Occipital lobe (tissue), 2 donors: ENCODE results near the gene EPB41L4A. TPM values are rescaled to one million over a fixed set of nuclear protein-coding genes. Genes with fewer than 3 reads are reported as not detected.

Experiments used
- DNase-seq: peaks from one replicate; lab custom pipeline; 2025; lab: John Stamatoyannopoulos, UW
- total RNA-seq: library from RNA; depleted of rRNA; stranded (reverse); fragments of >200 nt; gene quantifications from one replicate; pipeline ENCODE4 v1.2.3, GENCODE V29; 2014

The EPB41L4A gene
- total RNA-seq, 1 donor from 2014 or later = 78.8 TPM

DNA sequence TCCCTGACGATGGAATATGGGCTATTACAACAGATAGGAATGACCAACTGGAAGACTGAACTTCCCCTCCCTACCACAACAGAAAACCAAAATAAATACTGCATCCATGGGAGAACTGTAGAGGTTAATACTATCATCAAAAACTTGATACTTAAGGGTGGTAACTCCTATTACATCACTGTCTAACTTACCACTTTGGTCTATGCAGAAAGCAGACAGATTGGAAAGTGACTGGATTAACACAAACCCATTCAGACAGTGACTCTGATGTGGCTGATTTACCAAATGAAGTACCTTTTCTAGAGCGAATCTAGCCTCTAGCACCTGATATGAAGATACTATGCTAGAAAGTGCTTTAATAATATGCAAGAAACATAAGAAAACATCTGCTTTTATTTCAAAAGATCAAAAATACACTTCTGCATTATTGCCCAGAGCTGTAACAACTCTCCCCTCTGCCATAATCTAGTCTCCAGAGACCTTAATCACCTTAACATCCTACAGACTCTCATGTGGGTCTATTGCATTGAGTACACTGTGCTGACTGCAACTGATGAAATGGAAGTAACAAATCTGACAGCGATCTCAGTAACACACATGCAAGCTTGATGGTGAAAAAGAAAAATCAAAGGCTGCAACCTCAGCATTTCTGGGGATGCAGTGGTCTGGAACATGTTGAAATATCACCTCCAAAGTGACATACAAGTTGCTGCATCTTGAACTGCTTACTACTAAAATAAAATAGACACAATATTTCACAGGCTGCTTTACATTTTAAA, 62.7 kb downstream of the EPB41L4A start:
- DNase-seq = no peak

DNA sequence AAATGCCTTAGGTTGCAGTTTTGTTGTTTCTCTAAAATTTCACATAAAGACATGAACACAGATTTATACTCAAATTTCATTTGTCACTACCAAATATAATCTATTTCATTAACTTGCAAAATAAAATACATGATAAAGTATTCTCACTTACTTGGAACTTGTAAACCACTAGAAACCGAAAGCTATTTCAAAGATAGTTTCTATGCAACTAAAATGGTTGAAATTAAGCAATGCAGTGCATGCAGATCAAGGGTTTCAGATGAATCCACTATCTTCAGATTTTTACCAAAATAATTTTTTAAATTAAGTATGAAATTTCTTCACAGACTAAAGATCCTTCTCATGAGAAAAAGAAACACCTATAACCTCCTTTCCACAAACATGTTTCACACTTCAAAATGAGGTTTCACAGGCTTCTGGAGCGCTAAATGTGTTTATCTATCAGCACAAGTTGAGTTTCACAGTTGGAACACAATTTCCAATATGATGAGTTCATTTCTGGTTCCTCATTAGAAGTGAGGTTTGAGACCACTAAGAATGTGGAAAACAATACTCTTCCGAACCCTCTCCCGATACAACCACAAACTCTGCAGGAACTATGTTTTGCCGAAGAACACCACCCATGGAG, 63.9 kb downstream of the EPB41L4A start:
- DNase-seq = no peak

DNA sequence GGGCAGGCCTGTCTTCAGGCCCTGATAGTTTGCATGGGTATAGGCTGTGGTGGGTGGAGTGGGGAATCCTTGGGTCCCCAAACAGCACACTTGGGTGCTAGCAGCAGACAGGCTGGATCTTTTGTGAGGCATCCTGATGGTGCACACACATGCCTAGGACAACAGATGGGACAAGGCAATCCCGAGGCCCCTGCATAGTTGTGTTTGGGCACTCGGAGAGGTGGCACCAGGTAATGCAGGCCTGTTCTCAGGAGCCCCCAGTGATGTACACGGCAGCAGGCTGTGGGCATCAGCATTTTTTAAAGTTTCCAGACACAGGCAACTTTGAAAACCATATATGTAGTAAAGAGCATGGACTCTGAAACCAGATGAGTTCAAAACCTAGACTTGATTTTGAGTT, 65.4 kb downstream of the EPB41L4A start:
- no peak for DNase-seq

DNA sequence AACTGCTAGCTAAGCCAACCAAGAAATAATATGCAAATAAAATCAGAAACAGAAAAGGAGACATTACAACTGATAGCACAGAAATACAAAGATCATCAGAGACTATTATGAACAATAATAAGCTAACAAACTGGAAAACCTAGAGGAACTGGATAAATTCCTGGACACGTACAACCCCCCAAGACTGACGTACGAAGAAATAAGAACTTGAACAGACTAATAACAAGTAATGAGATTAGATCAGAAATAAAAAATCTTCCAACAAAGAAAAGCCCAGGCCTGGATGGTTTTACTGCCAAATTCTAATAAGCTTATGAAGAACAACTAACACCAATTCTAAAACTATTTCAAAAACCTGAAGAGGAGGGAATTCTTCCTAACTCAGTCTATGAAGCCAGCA, 67.9 kb downstream of the EPB41L4A start:
- no peak for DNase-seq

GRCh38 chr5:112350626-112351025, 68.5 kb downstream of the EPB41L4A start:
- no peak for DNase-seq

DNA sequence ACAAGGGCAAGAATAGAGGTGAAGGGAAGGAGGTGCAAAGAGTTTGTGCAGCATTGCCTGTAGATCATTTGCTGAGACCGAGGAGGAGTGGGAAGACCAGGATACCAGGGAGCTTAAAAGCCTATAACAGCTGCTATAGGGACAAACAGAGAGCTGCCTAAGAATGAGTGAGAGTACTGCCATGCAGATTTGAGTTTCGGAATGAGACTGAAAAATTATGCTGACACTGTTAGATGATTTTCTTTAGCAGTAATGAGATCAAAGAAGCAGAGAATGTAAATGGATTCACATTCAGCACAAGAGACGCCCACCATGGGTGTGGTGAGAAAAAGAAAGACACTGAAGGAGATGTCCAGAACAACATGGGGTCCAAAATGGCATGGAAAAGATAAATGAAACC, 69.7 kb downstream of the EPB41L4A start:
- DNase-seq = no peak

GRCh38 chr5:112348915-112349314, 70.2 kb downstream of the EPB41L4A start:
- DNase-seq = no peak

DNA sequence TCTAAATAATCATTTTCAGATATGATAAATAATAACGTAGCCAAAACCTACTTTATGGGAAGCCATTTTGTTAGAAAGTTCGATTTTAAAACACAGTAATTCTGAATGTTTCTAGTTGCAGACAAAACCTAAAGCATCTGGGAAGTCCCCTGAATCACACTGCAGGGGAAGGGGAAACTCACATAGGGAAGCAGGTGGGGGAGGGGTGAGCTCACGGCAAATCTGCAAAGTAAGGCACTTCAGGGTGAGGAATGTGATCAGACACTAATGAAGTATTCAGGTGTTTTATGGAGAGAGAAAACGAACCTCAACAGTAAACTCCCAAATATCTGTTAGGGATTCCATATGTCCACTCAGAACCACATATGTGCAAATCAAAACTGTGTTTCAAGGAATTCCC, 70.7 kb downstream of the EPB41L4A start:
- no peak for DNase-seq

DNA sequence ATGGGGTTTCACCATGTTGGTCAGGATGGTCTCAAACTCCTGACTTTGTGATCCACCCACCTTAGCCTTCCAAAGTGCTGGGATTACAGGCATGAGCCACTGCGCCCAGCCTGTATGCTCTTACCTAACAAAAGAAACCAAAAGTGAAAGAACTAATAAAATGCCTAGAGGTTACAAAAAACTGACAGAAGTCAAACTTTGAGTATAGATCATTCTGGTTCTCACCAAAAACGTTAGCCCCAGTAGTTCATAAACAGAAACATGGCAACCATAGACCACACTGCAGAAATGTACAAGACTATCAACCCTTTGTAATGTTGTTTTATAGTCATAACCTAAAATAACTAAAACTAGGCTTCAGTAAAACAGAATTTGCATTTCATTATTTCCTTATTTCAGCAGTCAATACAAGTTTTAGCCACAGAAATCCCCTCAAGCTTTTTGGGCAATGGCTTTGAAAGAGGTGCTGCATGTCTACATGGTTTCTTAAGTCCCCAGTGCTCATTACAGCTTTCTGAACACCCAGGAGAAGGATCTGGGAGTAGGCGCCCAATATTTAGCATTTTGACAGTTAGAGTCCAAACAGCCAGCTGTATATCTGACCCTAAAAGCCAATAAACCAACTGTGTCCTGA, 72.5 kb downstream of the EPB41L4A start:
- DNase-seq = no peak

DNA sequence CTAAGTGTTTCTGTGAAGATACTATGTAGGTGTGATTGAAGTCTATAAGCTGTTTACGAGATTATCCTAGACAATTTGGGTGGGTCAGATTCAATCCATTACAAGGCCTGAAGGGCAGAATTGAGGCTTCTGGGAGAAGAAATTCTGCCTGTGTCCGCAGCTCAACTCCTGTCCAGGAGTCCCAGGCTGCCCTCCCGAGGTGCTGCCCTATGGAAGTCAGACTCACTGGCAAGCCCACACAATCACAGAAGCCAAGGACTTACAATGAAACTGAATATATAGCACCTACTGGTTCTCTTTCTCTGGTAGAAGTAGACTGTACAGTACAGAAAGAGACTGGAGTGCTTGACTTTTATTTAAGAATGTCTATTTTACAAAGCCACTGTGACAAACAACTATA, 74.5 kb downstream of the EPB41L4A start:
- DNase-seq = no peak

DNA sequence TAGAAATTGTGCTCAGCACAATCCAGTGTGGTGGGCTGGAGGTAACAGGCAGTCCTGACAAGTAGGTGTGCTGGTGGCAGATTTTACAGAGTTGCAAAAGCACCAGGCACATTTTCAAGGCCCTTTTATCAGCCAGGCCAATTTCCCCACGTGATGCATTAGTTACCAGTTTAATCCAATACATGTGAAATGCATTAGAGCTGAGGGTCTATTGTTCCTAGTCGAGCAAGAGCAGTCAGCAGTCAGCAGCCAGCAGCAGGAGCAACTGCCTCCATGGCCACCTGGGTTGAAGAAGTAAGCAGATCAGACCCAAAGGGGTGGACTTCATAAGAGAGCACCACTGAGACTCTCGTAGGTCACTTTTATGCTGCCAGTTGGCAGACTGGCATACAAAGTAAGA, 76.7 kb downstream of the EPB41L4A start:
- DNase-seq = no peak

DNA sequence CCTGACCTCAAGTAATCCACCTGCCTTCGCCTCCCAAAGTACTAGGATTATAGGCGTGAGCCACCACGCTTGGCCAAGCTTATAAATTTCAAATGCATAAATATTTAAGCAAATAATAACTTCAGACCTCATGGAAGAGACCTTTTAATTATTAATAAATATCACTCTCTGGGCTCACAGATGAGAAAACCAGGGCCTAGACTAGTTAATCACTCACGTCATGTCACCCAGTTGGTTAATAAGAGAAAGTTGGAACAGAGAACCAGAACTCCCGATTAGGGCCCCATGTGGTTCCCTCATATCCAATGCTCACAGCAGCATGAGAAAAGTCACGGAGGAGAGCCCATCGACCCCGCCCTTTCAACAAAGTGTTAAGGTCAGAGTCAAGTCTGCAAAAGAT, 79.3 kb downstream of the EPB41L4A start:
- no peak for DNase-seq

- no peak for DNase-seq
Observed at GRCh38 chr5:112338681-112339337, 80.3 kb downstream of the EPB41L4A start.

DNA sequence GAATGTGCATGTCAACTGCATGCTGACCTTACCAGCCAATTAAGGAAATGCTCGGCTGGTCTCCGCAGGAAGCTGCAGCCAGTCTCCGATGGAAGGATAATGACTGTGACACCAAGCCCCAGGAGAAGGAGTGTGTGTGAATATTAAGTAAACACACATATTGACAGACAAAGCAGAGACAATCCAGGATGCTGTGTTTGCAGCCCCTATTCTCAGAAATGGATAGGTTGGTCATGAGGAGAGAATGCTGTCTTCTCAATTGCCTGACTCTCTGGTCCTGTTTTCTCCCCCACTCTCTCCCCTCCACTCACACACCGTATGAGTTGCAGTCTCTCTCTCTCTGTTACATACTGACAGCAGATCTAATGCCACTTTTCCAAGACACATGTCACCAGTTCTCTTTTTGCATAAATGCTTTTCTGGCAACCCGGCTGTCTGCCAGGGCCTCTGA, 85.7 kb downstream of the EPB41L4A start:
- no peak for DNase-seq

DNA sequence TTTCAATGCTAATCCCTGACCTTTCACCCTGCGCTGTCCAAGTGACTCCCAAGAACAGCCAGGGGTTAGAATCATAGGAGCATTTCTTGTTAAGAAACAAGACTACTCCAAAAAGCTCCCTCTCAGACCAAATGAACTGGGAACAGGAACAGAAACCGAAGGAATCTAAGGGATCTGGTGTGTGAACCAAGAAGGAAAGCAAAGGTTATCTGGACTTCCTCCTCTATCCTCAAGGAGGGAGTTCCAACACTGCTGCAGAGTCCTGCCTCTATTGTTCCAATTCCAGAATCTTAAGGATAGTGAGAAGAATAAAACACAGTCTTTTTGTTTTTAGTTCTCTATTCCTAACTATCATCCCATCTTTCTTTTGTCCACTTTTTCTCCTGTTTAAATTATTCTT, 87.2 kb downstream of the EPB41L4A start:
- DNase-seq = no peak

- DNase-seq = no peak
Observed at GRCh38 chr5:112329419-112330090, 89.5 kb downstream of the EPB41L4A start.

GRCh38 chr5:112323166-112323565, 95.9 kb downstream of the EPB41L4A start:
- DNase-seq = no peak

- no peak for DNase-seq
Observed at GRCh38 chr5:112320408-112320807, 98.7 kb downstream of the EPB41L4A start.

DNA sequence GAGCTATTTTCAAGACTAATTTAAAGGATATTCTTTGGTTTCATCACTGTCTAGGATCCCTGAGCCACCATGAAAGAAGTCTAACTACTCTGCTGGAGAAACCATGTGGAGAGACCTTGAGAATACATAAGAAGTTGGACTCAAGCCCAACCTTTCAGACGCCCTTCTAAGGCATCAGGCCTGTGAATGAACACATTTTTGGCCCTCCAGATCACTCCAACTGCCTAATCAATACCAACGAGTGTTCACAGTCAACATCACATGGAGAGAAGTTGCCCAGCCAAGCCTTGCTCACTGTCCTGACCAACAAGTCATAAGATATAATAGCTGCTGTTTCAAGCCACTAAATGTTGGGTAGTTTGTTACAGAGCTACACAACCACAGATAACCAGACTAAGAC, 100.7 kb downstream of the EPB41L4A start:
- DNase-seq = no peak

GRCh38 chr5:112317866-112318265, 101.2 kb downstream of the EPB41L4A start:
- no peak for DNase-seq

DNA sequence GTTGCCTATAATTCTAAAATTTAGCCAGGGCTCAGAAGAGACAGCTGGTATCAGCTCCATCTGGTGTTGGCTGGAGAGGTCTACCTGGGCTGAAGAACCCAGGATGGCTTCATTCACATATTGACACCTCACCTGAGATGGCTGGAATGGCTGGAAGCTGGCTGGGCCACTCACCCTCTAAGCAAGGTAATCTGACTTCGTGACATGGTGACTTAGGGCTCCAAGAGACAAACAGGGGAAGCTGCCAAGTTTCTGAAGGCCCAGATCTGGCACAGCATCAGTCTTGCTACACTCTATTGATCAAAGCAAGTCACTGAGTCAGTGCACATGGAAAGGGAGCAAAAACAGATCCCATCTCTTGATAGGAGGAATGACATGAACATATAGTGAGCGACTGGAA, 102.3 kb downstream of the EPB41L4A start:
- no peak for DNase-seq

- DNase-seq = no peak
Observed at GRCh38 chr5:112316006-112316405, 103.1 kb downstream of the EPB41L4A start.
